ENCODE results near the gene PIKFYVE.
"Not testable (repeated sequence)": the region's sequence is repeated elsewhere in the genome, so short reads cannot be mapped to it uniquely, and the experiment has no call there.

PIKFYVE gene

DNA sequence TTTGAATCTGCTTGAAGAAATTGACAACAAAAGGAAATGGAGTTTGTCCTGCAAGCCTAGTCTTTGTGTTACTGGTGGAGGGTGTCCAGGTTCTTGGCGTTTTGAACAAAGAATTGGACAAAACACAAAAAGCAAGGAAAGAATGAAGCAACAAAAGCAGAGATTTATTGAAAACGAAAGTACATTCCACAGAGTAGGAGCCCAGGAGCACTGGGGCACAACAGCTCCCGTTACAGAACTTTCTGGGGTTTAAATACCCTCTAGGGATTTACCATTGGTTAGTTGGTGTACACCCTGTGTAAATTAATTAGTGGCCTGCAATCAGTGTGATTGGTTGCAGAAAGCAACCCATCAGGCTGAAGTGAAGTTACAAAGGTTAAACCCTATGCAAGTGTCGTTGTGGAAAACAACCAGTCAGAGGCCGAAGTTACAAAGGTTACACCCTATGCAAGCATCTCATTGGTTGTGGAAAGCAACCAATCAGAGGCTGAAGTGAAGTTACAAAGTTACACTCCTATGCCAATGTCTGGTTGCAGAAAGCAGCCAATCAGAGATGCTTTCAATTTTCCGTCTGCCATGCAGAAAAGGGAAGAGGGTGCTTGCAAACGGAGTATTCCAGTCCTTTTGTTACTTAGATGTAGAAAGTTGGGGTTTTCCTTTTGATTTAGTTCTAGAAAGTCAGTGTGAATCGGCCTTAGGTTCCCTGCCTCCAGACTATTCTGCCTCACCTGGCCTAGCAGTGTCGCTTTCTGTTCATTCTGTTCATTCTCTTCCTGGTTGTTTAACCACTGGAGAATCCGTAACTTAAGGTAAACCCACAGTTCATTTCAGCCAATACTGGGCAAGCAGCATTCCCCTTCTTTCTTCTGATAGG, 92.9 kb downstream of the PIKFYVE start:
- DNase-seq (ENCODE audit: low read depth in 4 of 4, low spot score in 1 of 4) = no peak

DNA sequence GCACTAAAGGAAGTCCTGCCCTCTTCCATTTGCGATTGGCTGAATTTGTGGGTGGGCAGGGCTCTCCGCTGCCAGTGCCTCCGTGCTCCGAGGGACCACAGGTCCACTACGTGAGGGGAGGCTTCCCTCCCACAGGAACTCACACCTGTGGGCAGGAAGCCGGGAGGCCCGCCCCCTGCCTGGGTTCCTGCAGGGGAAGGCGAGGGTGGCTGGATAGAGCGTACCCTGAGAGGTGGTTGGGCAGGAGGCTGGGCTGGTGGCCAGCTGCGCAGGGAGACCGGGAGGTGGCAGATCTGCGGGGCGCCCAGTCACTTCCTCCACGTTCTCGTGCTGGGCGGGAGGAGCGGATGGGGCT, 93.6 kb downstream of the PIKFYVE start:
- DNase-seq (ENCODE audit: low read depth in 4 of 4, low spot score in 1 of 4) = no peak

DNA sequence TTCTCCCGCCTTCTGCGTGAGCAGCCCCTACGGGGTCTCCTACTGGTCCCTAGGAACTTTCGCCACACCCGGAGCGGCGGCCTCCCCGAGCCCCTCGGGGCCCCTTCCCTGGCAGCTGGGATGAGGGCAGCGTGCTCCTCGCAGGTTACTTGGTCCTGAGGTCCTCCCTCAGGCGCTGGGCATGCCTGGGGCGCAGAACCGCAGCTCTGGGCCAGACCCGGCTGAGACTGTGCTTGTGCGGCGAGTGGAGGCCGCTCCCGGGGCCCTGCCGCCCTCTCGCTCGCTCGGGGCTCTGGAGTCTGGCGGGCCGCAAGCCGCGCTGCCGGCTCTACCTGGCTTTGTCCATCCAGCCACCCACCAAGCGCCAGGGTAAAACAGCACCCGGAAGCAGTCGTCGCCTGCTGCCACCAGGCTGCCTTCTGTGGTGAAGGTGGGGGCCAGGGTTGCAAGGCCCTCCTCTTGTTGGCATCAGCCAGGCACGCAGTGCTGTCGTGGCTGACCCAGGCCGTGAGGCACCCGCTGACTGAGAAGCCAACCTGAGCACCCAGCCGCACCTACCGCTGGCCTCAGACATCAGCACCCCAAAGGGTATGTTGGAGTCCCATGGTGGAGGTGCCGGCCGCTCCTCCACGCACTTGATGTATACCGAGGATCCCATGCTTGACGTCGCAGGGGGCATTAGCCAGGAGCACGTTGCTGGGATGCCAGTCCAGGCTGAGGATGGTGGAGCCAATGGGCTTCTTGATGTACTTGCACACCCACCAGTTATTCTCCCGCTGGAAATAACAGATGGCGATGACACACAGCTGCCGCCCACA, 94.4 kb downstream of the PIKFYVE start:
- no peak for DNase-seq (ENCODE audit: low read depth in 4 of 4, low spot score in 1 of 4)

DNA sequence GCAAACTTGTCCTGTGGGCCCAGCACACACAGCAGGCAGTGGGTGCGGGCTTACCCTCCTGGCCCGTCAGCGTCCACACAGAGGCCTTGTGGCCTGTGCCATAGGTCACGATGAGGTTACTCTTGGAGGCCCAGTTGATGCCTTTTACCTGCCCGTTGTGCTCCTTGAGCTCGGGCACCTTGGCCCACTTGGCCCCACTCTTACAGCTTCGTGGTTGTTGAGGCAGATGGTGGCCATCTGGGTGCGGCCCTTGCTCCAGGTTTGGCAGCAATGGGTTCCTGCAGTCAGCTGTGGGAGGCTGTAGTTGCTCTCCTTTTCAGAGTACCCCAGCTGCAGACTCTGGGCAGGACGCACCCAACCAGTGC, 95.0 kb downstream of the PIKFYVE start:
- no peak for DNase-seq (ENCODE audit: low read depth in 4 of 4, low spot score in 1 of 4)

DNA sequence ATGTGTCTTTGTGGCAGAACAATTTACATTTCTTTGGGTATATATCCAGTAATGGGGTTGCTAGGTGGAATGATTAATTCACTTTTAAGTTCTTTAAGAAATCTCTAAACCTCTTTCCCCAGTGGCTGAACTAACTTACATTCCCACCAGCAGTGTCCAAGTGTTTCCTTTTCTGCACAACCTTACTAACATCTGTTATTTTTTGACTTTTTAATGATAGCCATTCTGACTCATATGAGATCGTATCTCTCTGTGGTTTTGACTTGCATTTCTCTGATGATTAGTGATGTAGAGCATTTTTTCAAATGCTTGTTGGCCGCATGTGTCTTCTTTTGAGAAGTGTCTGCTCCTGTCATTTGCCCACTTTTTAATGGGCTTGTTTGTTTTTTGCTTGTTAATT, 97.4 kb downstream of the PIKFYVE start:
- DNase-seq (ENCODE audit: low read depth in 4 of 4, low spot score in 1 of 4) = no peak

DNA sequence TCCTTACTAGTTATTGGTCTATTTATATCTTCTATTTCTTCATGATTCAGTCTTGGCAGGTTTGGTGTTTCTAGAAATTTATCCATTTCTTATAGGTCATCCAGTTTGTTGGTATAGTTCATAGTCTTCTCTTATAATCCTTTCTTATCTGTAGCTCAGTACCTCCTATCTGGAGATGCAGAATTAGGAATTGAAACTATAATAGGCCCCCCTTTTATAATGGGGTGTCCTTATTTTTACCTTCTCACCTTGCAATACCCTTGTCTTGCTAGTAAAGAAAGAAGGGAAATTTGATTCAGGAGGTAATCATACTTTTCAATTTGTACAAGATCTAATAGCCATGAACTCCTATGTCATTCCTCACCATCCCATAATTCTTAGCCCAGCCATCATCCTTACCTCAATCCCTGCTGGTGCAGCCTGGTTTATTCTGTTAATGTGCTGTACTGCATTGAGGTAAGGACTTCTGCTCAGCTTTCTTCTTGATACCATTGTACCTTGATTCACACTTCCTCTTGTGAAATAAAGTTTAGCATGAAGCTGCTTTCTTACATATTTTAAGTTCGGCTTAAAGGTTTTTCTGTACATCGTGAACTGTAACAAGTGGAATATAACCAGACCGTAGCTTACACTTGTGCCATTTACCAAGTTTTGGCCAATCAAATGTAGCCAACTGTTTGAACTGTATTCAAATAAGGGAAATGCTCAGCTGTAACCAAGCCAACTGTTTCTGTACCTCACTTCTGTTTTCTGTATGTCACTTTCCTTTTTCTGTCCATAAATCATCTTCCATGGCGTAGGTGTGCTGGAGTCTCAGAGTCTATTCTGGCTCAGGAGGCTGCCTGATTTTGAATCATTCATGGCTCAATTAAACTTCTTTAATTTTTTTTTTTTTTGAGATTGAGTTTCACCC, 100.4 kb downstream of the PIKFYVE start:
- DNase-seq (ENCODE audit: low read depth in 4 of 4, low spot score in 1 of 4) = no peak

DNA sequence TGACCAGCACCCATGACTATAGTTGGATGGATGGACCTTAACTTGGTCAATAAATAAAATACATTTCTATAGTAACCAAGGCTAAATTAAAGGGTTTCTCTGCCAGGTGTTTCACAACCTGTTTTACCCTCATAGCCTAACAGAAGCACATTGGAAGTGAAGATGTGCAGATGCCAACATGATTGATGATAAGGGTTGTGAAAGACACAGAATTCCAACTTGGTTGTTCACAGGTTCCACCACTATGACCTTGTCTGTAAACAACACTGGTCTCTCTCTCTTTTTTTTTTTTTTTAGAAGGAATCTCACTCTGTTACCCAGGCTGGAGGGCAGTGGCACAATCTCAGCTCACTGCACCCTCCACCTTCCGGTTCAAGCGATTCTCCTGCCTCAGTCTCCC, 103.0 kb downstream of the PIKFYVE start:
- no peak for DNase-seq (ENCODE audit: low read depth in 4 of 4, low spot score in 1 of 4)

DNA sequence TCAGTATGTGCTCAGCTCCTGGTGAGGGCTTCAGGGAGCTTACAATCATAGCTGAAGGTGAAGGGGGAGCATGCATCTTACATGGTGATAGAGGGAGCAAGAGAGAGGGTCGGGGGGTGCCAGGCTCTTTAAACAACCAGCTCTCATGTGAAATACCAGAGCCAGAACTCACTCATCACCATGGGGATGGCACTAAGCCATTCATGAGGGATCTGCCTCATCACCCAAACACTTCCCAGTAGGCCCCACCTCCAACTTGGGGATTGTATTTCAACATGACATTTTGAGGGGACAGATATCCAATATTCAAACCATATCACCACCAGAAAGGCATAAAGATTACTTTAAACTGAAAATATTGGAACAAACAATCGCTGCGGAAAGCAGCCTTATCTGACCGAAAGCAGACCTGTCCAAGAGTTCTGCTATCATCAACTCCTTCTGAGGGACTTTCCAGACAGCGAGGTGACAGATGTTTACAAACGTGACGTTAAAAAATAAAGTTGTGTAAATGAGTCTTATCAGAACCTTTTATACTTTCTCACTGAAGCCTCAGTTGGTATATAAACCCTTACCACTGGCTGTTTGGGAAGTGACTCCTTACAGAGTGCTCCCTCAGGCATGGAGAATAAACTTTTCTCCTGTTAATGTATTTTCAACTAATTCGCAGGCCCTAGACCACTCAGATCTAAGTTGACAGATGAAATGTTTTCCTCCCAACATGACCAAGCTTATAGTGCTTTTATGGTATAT, 105.0 kb downstream of the PIKFYVE start:
- no peak for DNase-seq (ENCODE audit: low read depth in 4 of 4, low spot score in 1 of 4)

DNA sequence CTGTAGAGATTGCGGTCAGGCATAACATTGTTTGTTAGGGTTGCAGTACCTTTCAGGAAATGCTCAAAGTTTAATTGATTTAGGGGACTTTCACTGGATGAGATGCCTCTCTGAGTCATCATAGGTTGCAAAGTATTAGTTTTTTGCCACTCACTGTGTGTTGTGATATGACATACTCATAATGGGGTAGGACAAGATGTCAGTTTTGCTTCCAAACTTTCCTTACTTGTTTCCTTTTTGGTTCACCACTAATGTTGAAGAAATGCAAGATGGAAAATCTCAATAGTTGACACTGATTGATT, 105.5 kb downstream of the PIKFYVE start:
- DNase-seq (ENCODE audit: low read depth in 4 of 4, low spot score in 1 of 4) = no peak

DNA sequence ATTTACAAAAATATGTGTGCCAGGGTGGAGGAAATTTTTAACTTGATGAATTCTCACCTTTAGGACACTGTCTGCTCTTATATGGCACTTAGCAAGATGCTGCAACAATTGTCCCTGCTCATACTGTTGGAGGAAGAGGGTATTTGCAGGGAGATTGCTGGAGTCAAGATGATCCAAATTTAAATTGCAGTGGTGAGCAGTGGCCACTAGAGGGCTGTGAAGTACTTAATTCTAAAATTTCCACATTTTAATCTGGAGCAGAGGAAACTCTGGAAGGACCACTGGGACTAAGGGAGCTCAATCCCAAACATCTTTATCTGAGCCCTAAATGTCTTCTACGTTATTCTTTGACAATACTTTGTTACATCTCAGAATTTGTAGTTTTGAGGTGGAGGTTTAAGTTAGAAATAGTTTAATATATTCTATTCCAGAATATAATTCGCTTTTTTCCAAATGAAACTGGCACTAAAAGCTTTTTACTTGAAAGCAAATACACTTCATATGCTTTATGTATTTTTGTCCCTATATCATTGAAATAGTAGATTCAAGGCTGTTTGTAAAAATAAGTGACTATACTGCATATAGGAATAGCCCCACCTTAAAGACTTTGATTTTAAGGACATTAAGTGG, 107.5 kb downstream of the PIKFYVE start:
- DNase-seq (ENCODE audit: low read depth in 4 of 4, low spot score in 1 of 4) = no peak

DNA sequence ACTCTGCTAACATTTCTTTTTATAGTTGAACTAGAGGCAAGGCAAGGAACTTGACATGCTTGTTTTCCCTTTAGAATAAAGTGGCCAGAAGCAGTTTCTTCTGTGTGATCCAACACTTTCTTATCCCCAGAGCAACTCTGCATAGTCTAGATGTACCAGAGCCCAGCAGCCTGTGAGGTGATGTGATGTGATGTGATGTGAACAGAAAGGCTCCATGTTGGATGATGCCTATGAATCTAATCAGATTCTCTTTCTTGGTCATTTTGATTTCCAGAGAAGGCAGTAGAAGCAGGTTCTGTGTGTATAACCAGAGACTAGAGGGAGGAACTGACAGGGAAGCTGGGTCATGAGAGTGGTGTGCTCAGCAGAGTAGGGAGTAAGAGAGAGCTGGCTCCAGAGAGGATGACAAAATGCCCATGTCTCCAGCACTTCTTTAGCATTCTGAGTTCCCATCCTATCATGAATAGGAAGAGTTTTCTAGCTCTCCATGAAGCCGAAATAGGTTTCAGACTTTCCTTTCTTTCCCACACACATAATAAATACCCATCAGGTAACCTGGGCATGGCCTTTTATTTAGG, 109.5 kb downstream of the PIKFYVE start:
- no peak for DNase-seq (ENCODE audit: low read depth in 4 of 4, low spot score in 1 of 4)

DNA sequence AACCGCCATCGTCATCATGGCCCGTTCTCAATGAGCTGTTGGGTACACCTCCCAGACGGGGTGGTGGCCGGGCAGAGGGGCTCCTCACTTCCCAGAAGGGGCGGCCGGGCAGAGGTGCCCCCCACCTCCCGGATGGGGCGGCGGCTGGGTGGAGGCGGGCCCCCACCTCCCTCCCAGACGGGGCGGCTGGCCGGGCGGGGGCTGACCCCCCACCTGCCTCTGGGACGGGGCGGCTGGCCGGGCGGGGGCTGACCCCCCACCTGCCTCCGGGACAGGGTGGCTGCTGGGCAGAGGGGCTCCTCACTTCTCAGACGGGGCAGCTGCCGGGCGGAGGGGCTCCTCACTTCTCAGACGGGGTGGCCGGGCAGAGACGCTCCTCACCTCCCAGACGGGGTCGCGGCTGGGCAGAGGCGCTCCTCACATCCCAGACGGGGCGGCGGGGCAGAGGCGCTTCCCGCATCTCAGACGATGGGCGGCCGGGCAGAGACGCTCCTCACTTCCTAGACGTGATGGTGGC, 111.3 kb downstream of the PIKFYVE start:
- DNase-seq (ENCODE audit: low read depth in 4 of 4, low spot score in 1 of 4) = not testable (repeated sequence)

DNA sequence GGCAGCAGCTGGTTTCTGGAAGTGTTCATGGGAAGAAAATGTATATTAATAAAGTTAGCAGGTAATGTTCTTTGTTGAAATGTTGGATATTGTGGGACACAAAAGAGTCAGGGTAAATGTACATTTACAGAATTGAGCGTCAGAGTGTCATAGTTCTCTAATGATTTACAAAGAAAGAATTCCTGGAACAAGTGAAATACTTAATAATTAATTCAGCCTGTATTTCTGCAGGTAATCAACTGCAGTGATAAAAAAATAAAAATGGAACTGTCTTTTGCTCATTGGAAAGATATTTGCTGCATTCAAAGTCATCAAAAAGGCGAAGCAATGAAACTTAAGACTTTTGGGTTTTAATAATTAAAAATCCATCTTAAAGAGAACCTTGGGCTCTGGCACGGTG, 113.1 kb downstream of the PIKFYVE start:
- DNase-seq (ENCODE audit: low read depth in 4 of 4, low spot score in 1 of 4) = no peak

DNA sequence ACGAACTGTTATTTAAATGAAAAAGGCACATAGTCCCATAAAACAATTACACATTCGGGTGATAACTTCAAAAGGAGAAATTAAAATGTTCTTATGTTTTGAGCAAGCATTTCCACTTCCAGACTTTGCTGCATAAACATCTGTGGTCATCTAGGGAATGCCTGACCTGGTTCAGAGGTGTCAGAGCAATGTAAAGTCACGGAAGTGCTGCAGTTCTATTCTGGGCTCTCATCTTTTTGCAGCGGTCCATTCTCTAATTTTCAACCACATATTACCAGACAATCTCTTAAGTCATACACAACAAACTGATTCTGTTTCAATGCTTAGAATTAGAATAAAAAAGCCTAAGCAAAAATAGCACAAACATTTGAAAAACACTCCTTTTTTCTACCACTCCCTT, 118.6 kb downstream of the PIKFYVE start:
- DNase-seq (ENCODE audit: low read depth in 4 of 4, low spot score in 1 of 4) = no peak

DNA sequence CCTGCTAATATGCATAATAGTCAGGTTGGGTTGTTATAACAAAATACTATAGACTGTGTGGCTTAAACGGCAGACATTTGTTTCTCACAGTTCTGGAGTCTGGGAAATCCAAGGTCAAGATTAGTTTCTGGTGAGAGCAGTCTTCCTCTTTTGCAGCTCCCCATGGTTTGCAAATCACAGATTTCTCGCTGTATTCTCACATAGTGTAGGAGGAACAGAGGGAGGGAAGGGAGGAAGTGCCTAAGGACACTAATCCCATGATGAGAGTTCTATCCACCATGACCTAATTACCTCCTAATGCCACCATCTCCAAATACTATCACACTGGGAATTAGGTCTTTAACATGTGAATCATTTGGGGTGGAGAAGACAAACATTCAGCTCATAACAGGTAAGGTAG, 120.5 kb downstream of the PIKFYVE start:
- no peak for DNase-seq (ENCODE audit: low read depth in 4 of 4, low spot score in 1 of 4)

DNA sequence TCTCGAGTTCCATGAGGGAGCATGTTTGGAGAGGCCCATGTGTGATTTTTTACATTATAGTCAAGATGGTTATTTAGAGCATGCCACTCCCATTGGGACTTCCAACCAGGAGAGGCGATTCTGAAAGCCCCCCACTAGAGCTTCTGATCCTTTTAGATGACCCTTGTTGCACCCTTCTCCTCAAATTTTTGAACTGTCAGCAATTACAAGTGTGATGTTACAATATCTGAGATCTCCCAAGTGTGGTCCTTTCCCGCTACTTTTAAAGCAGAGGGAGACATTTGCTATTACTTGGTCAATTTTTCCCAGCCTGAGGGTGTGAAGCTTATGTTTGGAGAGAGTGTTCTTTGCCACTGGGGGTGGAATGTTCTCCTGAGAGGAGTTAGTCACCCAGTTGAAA, 123.9 kb downstream of the PIKFYVE start:
- no peak for DNase-seq (ENCODE audit: low read depth in 4 of 4, low spot score in 1 of 4)

DNA sequence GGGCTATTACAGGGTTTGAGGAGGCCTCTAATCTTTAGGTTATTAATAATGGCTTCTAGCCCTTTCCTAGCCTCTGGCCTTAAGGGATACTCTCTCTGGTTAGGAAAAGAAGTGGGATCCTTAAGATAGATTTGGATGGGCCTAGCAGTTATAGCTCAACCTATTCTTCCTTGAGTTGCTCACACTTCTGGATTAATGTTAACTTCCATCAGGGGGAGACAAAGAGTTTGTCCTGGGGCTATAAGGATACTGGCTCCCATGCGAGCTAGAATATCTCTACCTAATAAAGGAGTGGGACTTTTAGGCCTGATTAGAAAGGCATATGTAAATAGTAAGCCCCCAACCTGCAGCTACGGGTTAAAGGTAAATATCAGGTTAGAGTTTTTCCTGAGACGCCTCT, 126.2 kb downstream of the PIKFYVE start:
- no peak for DNase-seq (ENCODE audit: low read depth in 4 of 4, low spot score in 1 of 4)

DNA sequence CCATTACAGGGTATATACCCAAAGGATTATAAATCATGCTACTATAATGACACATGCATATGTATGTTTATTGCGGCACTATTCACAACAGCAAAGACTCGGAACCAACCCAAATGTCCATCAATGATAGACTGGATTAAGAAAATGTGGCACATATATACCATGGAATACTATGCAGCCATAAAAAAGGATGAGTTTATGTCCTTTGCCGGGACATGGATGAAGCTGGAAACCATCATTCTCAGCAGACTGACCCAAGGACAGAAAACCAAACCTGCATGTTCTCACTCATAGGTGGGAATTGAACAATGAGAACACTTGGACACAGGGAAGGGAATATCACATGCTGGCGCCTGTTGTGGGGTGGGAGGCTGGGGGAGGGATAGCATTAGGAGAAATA, 130.7 kb downstream of the PIKFYVE start:
- not testable (repeated sequence) for DNase-seq (ENCODE audit: low read depth in 4 of 4, low spot score in 1 of 4)

DNA sequence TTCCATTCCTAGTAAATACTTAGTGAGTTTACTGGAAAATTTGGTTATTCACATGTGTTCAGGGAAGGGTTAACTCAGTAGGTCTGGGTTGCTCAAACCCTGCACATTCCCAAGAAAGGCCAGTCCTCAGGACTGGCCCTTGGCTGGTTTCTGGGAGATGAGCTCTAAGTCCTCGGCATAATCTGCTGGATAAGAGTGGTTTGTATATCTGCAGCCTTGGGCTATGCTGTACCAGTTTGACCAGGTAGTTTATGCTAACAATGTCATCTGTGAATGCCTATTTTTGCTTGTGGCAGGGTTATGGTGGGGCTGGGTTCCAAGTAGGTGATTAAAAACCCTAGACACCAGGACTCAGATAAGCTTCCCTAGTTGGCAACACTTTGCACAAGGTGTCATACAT, 133.1 kb downstream of the PIKFYVE start:
- DNase-seq (ENCODE audit: low read depth in 4 of 4, low spot score in 1 of 4) = no peak

All from stimulated activated CD4-positive, alpha-beta T cell treated with anti-CD3 and anti-CD28 coated beads, Interleukin-1b, Interleukin-23, amount 100 ng/mL, for 24 hours (primary cell).